ENCODE results near the gene LIF.

LIF gene

DNA sequence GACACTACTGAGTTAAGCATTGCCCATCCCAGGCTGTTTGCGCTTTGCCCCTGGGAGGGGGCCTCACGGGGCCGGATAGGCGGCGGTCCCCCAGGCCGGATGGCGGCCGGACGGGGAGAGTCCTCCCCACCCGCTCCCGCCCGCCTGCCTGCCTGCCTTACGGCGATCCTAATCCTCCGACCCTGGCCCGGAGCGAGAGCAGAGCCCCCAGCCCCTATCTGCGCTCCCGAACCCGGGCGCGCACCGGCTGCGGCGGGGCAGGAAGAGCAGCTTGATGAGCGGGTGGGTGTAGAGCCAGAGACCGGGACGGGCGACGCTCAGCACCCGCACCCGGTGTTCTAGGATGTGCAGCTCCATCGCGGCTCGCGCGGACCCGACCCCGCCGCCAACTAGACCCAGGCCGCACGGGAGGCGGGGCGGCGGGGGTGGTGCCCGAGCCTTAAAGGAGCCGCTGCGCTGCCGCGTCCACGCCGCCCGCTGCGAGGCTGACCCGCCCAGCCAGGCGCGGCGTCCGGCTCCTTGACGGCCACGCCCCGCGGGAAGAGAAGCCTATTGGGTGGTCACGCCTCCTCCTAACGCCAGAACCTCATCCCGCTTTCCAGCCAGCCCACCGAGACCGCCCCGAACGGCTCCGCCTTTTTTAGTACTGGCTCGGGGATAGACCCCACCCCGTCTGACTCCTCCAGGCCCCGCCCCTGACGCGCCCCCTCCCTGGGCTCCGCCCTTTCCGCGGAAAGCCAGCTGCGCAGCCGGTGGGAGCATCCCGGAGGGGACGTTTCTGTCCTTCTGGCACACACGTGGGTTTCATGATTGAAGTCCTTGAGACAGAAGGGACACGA, 42.8 kb upstream of the LIF start, which contains the start of gene CASTOR1:
CASTOR1 (minus strand) TSS at position 365 of the 839 bp plus-strand sequence; CDS start at position 357, 8 bp downstream.
- DNase-seq (ENCODE audit: extremely low spot score): peak; percentile 100
- ChIA-PET POLR2A (interaction anchor here (0.9 to 2.3 kb wide), 8 partner anchors 9 to 108 kb away, joined by 3 to 16 read pairs (median 6); partner anchors contain the start of genes CCDC157, SEC14L2, SF3A1 and TBC1D10A), CTCF (interaction anchor here (0.6 to 2.5 kb wide), 6 partner anchors 12 to 816 kb away, joined by 3 to 19 read pairs (median 6); partner anchors contain the start of gene TBC1D10A)
- TF ChIP-seq L3MBTL2 (conservative IDR thresholded peaks at IDR 0.05): 0 out of 2 replicates have a peak, but pooled peaks have one; percentile 3
- TF ChIP-seq HDGF (IDR thresholded peaks at IDR 0.05; ENCODE audit: borderline replicate concordance): no peak

- ChIA-PET CTCF (interaction anchor here (0.6 to 2.5 kb wide), 25 partner anchors 8 to 815 kb away, joined by 3 to 24 read pairs (median 4); partner anchors contain the start of genes CCDC157, RNF215, SEC14L2 and SF3A1), POLR2A (interaction anchor here (0.7 to 1.9 kb wide), 11 partner anchors 8 to 135 kb away, joined by 3 to 11 read pairs (median 4); partner anchors contain the start of genes CCDC157, RNF215, SEC14L2 and SF3A1)
- no peak for DNase-seq (ENCODE audit: extremely low spot score)
- 0 out of 2 replicates have a peak, but pooled peaks have one; percentile 9 for TF ChIP-seq L3MBTL2 (conservative IDR thresholded peaks at IDR 0.05)
- no peak for TF ChIP-seq SP1 (IDR thresholded peaks at IDR 0.05)
Observed at GRCh38 chr22:30288419-30289140, 42.0 kb upstream of the LIF start.

- POLR2A ChIA-PET: interaction anchor here (0.7 to 1.9 kb wide), 11 partner anchors 8 to 136 kb away, joined by 3 to 11 read pairs (median 4); partner anchors contain the start of genes CCDC157, RNF215, SEC14L2 and SF3A1
- DNase-seq (ENCODE audit: extremely low spot score): peak; percentile 76
- TF ChIP-seq L3MBTL2 (conservative IDR thresholded peaks at IDR 0.05): no peak
- TF ChIP-seq LEF1 (IDR thresholded peaks at IDR 0.05; ENCODE audit: borderline replicate concordance): 0 out of 2 replicates have a peak, but pooled peaks have one; percentile 12
- TF ChIP-seq HDGF (IDR thresholded peaks at IDR 0.05; ENCODE audit: borderline replicate concordance): 0 out of 2 replicates have a peak, but pooled peaks have one; percentile 84
- no peak for TF ChIP-seq BHLHE40 (IDR thresholded peaks at IDR 0.05; ENCODE audit: borderline replicate concordance)
- no peak for TF ChIP-seq ZNF384 (IDR thresholded peaks at IDR 0.05)
- TF ChIP-seq FOXM1 (IDR thresholded peaks at IDR 0.05; ENCODE audit: borderline replicate concordance): no peak
- CTCF ChIA-PET: interaction anchor here (0.6 to 2.5 kb wide), 25 partner anchors 9 to 379 kb away, joined by 3 to 24 read pairs (median 4); partner anchors contain the start of genes CCDC157, RNF215, SEC14L2 and SF3A1
Observed at GRCh38 chr22:30287648-30288418, 41.3 kb upstream of the LIF start.

DNA sequence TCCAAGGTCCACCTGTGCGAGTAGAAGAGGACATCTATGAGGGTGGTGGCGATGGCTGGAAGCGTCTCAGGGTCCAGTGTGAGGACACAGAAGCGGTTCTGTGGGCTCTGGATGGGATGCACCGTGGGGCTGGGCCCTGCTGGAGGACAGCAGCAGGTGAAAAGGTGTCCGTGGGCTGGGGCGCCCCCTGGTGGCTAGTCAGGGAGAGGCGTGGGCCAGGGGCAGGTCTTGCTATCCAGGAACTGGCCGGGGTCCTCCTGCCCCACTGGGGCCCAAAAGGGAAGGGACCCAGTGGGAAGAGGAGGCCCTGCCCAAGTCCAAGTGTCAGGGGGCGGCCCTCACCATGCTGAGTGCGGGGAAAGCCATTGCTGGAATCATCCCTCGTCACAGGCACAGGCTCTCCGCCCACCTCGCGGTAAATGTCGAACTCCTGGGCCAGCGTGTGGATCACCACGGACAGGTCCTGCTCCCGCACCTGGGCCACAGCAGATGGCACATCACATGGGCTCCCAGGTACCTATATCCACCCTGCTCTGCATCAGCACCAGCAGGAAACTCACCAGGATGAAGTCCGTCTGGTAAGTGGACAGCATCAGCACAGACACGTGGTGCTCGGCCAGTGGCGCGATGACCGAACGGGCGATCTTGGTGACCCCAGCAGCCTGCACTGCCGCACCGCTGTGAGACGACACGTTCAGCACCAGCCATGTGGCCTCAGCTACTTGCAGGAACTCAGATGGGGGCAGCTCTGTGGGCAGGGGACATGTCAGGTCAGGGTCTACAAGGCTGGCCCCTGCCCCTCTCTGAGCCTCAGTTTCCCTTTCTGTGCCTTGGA, 40.5 kb upstream of the LIF start:
- ChIA-PET CTCF (interaction anchor here (0.6 to 2.5 kb wide), 13 partner anchors 19 to 179 kb away, joined by 3 to 24 read pairs (median 7); partner anchors contain the start of genes CCDC157, RNF215, SEC14L2 and SF3A1), POLR2A (interaction anchor here (1.0 to 1.7 kb wide), 2 partner anchors 62 to 85 kb away, joined by 3 to 4 read pairs; no protein-coding TSS in a partner anchor)
- TF ChIP-seq BHLHE40 (IDR thresholded peaks at IDR 0.05; ENCODE audit: borderline replicate concordance) (no peak), ELF4 (IDR thresholded peaks at IDR 0.05) (no peak), NFRKB (IDR thresholded peaks at IDR 0.05) (no peak), HDGF (IDR thresholded peaks at IDR 0.05; ENCODE audit: borderline replicate concordance) (no peak), ARNT (IDR thresholded peaks at IDR 0.05) (no peak), FOXK2 (IDR thresholded peaks at IDR 0.05) (no peak), SUZ12 (IDR thresholded peaks at IDR 0.05) (no peak), TARDBP (IDR thresholded peaks at IDR 0.05) (no peak), L3MBTL2 (conservative IDR thresholded peaks at IDR 0.05) (no peak), CTBP1 (IDR thresholded peaks at IDR 0.05; ENCODE audit: borderline replicate concordance) (no peak), FOXA1 (IDR thresholded peaks at IDR 0.05) (no peak), LEF1 (IDR thresholded peaks at IDR 0.05; ENCODE audit: borderline replicate concordance) (no peak), FOXM1 (IDR thresholded peaks at IDR 0.05; ENCODE audit: borderline replicate concordance) (no peak), SP1 (IDR thresholded peaks at IDR 0.05) (no peak), ZNF384 (IDR thresholded peaks at IDR 0.05) (no peak)
- TF ChIP-seq, protein P1, sequence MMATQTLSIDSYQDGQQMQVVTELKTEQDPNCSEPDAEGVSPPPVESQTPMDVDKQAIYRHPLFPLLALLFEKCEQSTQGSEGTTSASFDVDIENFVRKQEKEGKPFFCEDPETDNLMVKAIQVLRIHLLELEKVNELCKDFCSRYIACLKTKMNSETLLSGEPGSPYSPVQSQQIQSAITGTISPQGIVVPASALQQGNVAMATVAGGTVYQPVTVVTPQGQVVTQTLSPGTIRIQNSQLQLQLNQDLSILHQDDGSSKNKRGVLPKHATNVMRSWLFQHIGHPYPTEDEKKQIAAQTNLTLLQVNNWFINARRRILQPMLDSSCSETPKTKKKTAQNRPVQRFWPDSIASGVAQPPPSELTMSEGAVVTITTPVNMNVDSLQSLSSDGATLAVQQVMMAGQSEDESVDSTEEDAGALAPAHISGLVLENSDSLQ (IDR thresholded peaks at IDR 0.05): no peak
- DNase-seq (ENCODE audit: extremely low spot score): peak; percentile 86

- no peak for DNase-seq (ENCODE audit: extremely low spot score)
- TF ChIP-seq CTBP1 (IDR thresholded peaks at IDR 0.05; ENCODE audit: borderline replicate concordance) (no peak), BHLHE40 (IDR thresholded peaks at IDR 0.05; ENCODE audit: borderline replicate concordance) (no peak), FOXM1 (IDR thresholded peaks at IDR 0.05; ENCODE audit: borderline replicate concordance) (no peak), LEF1 (IDR thresholded peaks at IDR 0.05; ENCODE audit: borderline replicate concordance) (no peak), NFRKB (IDR thresholded peaks at IDR 0.05) (no peak)
Observed at GRCh38 chr22:30286331-30286730, 39.8 kb upstream of the LIF start.

DNA sequence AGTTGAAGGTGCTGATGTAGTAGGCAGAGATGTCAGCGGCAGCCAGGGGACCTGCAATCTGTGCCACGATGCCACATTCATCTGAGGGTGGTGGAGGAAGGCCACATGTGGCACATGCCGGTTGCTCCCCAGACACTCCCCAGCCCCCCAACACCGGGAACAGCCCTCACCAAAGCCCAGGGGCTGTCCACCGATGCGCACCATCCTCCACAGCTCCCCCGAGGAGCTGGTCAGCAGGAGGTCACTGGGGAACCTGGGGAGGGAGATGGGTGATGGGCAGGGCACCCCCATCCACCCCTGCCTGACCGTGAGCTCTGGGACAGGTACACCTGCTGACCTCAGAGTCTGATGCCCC, 39.3 kb upstream of the LIF start:
- no peak for DNase-seq (ENCODE audit: extremely low spot score)
- no peak for TF ChIP-seq SUZ12 (IDR thresholded peaks at IDR 0.05)
- no peak for TF ChIP-seq TARDBP (IDR thresholded peaks at IDR 0.05)
- TF ChIP-seq FOXA1 (IDR thresholded peaks at IDR 0.05): no peak
- TF ChIP-seq CTBP1 (IDR thresholded peaks at IDR 0.05; ENCODE audit: borderline replicate concordance): no peak
- no peak for TF ChIP-seq FOXK2 (IDR thresholded peaks at IDR 0.05)
- no peak for TF ChIP-seq ZNF384 (IDR thresholded peaks at IDR 0.05)
- TF ChIP-seq ELF4 (IDR thresholded peaks at IDR 0.05): no peak
- no peak for TF ChIP-seq L3MBTL2 (conservative IDR thresholded peaks at IDR 0.05)
- TF ChIP-seq SP1 (IDR thresholded peaks at IDR 0.05): no peak
- TF ChIP-seq HDGF (IDR thresholded peaks at IDR 0.05; ENCODE audit: borderline replicate concordance): no peak
- ChIA-PET POLR2A (no interaction called here), CTCF (interaction anchor here (0.6 to 1.1 kb wide), 3 partner anchors 8 to 145 kb away, joined by 3 read pairs; no protein-coding TSS in a partner anchor)

More at GRCh38 chr22:30286331-30286730, 39.8 kb upstream of the LIF start:
- ChIA-PET POLR2A (no interaction called here), CTCF (interaction anchor here (0.7 kb wide), 1 partner anchor 8 kb away, joined by 3 read pairs; no protein-coding TSS in a partner anchor)

Measured in HEK293T (cell line).